OCI-LY1 (cell line): Measurements from ENCODE around the gene PGK2.

Experiments
- H2AFZ ChIP-seq: fragments of 200-600 bp; sonication (generic), shearing (Covaris generic); 2 replicates; pipeline ENCODE4 v1.6.0; 2014; ENCODE audit warnings: antibody characterized with exemption, mild to moderate bottlenecking, low read length
- H3F3A ChIP-seq: fragments of 200-600 bp; sonication (generic), shearing (Covaris generic); 2 replicates; pipeline ENCODE4 v1.6.0; 2014; ENCODE audit warnings: mild to moderate bottlenecking, antibody characterized with exemption, low read length, moderate library complexity; ENCODE audit not compliant: insufficient read depth
- H3K27ac ChIP-seq: fragments of 200-600 bp; sonication (generic); 2 replicates; pipeline ENCODE4 v1.5.1; 2014; ENCODE audit warnings: low read length, mixed run types, mild to moderate bottlenecking, low read depth; ENCODE audit not compliant: poor library complexity, severe bottlenecking
- H3K27me3 ChIP-seq: fragments of 200-600 bp; sonication (generic); 2 replicates; pipeline ENCODE4 v1.6.0; 2014; ENCODE audit warnings: antibody characterized with exemption, mild to moderate bottlenecking, low read length, moderate library complexity; ENCODE audit not compliant: insufficient read depth
- H3K36me3 ChIP-seq: fragments of 200-600 bp; sonication (generic); 2 replicates; pipeline ENCODE4 v1.6.1; 2014; ENCODE audit warnings: mild to moderate bottlenecking, antibody characterized with exemption, low read length, moderate library complexity, mixed read lengths; ENCODE audit not compliant: insufficient read depth
- H3K4me1 ChIP-seq: fragments of 200-600 bp; sonication (generic); 2 replicates; pipeline ENCODE4 v1.5.1; 2014; ENCODE audit warnings: mild to moderate bottlenecking, low read length, moderate library complexity; ENCODE audit not compliant: insufficient read depth, severe bottlenecking
- H3K4me2 ChIP-seq: fragments of 200-600 bp; sonication (generic), shearing (Covaris generic); 2 replicates; pipeline ENCODE4 v1.6.1; 2014; ENCODE audit warnings: low read length
- H3K4me3 ChIP-seq: fragments of 200-600 bp; sonication (generic); 2 replicates; pipeline ENCODE4 v1.5.1; 2014; ENCODE audit warnings: low read length, low read depth, mild to moderate bottlenecking, mixed read lengths; ENCODE audit not compliant: poor library complexity, severe bottlenecking
- H3K79me2 ChIP-seq: fragments of 200-600 bp; shearing (Covaris generic); 2 replicates; pipeline ENCODE4 v1.6.1; 2016; ENCODE audit warnings: mixed run types, low read length, mixed read lengths; ENCODE audit not compliant: insufficient read depth
- H3K9ac ChIP-seq: fragments of 200-600 bp; sonication (generic), shearing (Covaris generic); 2 replicates; pipeline ENCODE4 v1.6.1; 2014; ENCODE audit warnings: mild to moderate bottlenecking, low read length, mixed read lengths
- H3K9me2 ChIP-seq: fragments of 200-600 bp; sonication (generic), shearing (Covaris generic); 2 replicates; pipeline ENCODE4 v1.6.1; 2014; ENCODE audit warnings: low read depth, mild to moderate bottlenecking, low read length, mixed read lengths
- H3K9me3 ChIP-seq: fragments of 200-600 bp; shearing (Covaris generic); 2 replicates; pipeline ENCODE4 v1.6.1; 2014; ENCODE audit warnings: low read length, mixed read lengths
- H4K20me1 ChIP-seq: fragments of 200-600 bp; sonication (generic), shearing (Covaris generic); 2 replicates; pipeline ENCODE4 v1.6.0; 2016; ENCODE audit warnings: mild to moderate bottlenecking, low read length; ENCODE audit not compliant: insufficient read depth
- CTCF ChIP-seq: fragments of 200-600 bp; sonication (generic), shearing (Covaris generic); IDR thresholded peaks from 2 replicates; pipeline ENCODE4 v1.5.1; 2017; ENCODE audit warnings: mild to moderate bottlenecking, antibody characterized with exemption, low read length, moderate library complexity, mixed read lengths
- EZH2 ChIP-seq: fragments of 200-600 bp; sonication (generic), shearing (Covaris generic); IDR thresholded peaks from 2 replicates; pipeline ENCODE4 v1.8.0; 2017; ENCODE audit warnings: borderline replicate concordance, mixed run types, mild to moderate bottlenecking, antibody characterized with exemption, low read length, moderate library complexity, mixed read lengths

The PGK2 gene

GRCh38 chr6:49787176-49787575 lies at the start of gene PGK2:
Gene PGK2 (minus strand): TSS chr6:49787285. CDS start chr6:49787187, 98 bp downstream.
- no peaks in the 10 kb centered on the region for H3K27me3 ChIP-seq
- no peaks in the 10 kb centered on the region for H3F3A ChIP-seq
- H3K27ac ChIP-seq: no peak within 1 kb of the TSS
- H3K4me2 ChIP-seq: no peak within 1 kb of the TSS
- H3K9me2 ChIP-seq: no peaks in the 10 kb centered on the region
- no peaks in the 10 kb centered on the region for H3K4me1 ChIP-seq
- H3K36me3 ChIP-seq: no peaks in the 10 kb centered on the region
- no peak within 1 kb of the TSS for H3K4me3 ChIP-seq
- H2AFZ ChIP-seq: no peak within 1 kb of the TSS
- H3K79me2 ChIP-seq: no peaks in the 10 kb centered on the region
- H3K9ac ChIP-seq: no peak within 1 kb of the TSS
- H4K20me1 ChIP-seq: no peaks in the 10 kb centered on the region
- TF ChIP-seq CTCF: no peak
- no peak for TF ChIP-seq EZH2
- no peaks in the 10 kb centered on the region for H3K9me3 ChIP-seq

GRCh38 chr6:49835140-49835539 lies 48.1 kb upstream of the PGK2 start:
- Histone ChIP-seq H3K36me3 (no peaks in the 10 kb centered on the region), H3K9ac (no peak overlapping the region), H3K4me2 (no peak overlapping the region), H4K20me1 (no peaks in the 10 kb centered on the region), H3K27ac (no peak overlapping the region), H3K4me1 (no peaks in the 10 kb centered on the region), H3K9me3 (no peaks in the 10 kb centered on the region), H3K4me3 (no peak overlapping the region), H2AFZ (no peak overlapping the region), H3K27me3 (no peaks in the 10 kb centered on the region), H3K9me2 (no peaks in the 10 kb centered on the region), H3F3A (no peaks in the 10 kb centered on the region; the same call in 1 of the 2 replicates), H3K79me2 (no peaks in the 10 kb centered on the region)
- TF ChIP-seq EZH2 (no peak), CTCF (no peak)

GRCh38 chr6:49833386-49833785 lies 46.3 kb upstream of the PGK2 start:
- no peaks in the 10 kb centered on the region for H4K20me1 ChIP-seq
- no peak overlapping the region for H3K27ac ChIP-seq
- no peaks in the 10 kb centered on the region for H3K36me3 ChIP-seq
- H3K4me3 ChIP-seq: no peak overlapping the region
- no peak overlapping the region for H3K9ac ChIP-seq
- H3K9me2 ChIP-seq: no peaks in the 10 kb centered on the region
- H3K4me1 ChIP-seq: no peaks in the 10 kb centered on the region
- no peaks in the 10 kb centered on the region for H3K79me2 ChIP-seq
- H3K27me3 ChIP-seq: no peaks in the 10 kb centered on the region
- no peak overlapping the region for H3K4me2 ChIP-seq
- no peaks in the 10 kb centered on the region for H3F3A ChIP-seq
- no peak overlapping the region for H2AFZ ChIP-seq
- no peaks in the 10 kb centered on the region for H3K9me3 ChIP-seq
- TF ChIP-seq EZH2: no peak
- no peak for TF ChIP-seq CTCF
